OCI-LY1 (cell line): ENCODE results near the gene THUMPD3.

Experiments used
- H2AFZ ChIP-seq: fragments of 200-600 bp; sonication (generic), shearing (Covaris generic); 2 replicates; pipeline ENCODE4 v1.6.0; 2014; ENCODE audit warnings: antibody characterized with exemption, mild to moderate bottlenecking, low read length
- H3F3A ChIP-seq: fragments of 200-600 bp; sonication (generic), shearing (Covaris generic); 2 replicates; pipeline ENCODE4 v1.6.0; 2014; ENCODE audit warnings: mild to moderate bottlenecking, antibody characterized with exemption, low read length, moderate library complexity; ENCODE audit not compliant: insufficient read depth
- H3K27ac ChIP-seq: fragments of 200-600 bp; sonication (generic); 2 replicates; pipeline ENCODE4 v1.5.1; 2014; ENCODE audit warnings: low read length, mixed run types, mild to moderate bottlenecking, low read depth; ENCODE audit not compliant: poor library complexity, severe bottlenecking
- H3K27me3 ChIP-seq: fragments of 200-600 bp; sonication (generic); 2 replicates; pipeline ENCODE4 v1.6.0; 2014; ENCODE audit warnings: antibody characterized with exemption, mild to moderate bottlenecking, low read length, moderate library complexity; ENCODE audit not compliant: insufficient read depth
- H3K36me3 ChIP-seq: fragments of 200-600 bp; sonication (generic); 2 replicates; pipeline ENCODE4 v1.6.1; 2014; ENCODE audit warnings: mild to moderate bottlenecking, antibody characterized with exemption, low read length, moderate library complexity, mixed read lengths; ENCODE audit not compliant: insufficient read depth
- H3K4me1 ChIP-seq: fragments of 200-600 bp; sonication (generic); 2 replicates; pipeline ENCODE4 v1.5.1; 2014; ENCODE audit warnings: mild to moderate bottlenecking, low read length, moderate library complexity; ENCODE audit not compliant: insufficient read depth, severe bottlenecking
- H3K4me2 ChIP-seq: fragments of 200-600 bp; sonication (generic), shearing (Covaris generic); 2 replicates; pipeline ENCODE4 v1.6.1; 2014; ENCODE audit warnings: low read length
- H3K4me3 ChIP-seq: fragments of 200-600 bp; sonication (generic); 2 replicates; pipeline ENCODE4 v1.5.1; 2014; ENCODE audit warnings: low read length, low read depth, mild to moderate bottlenecking, mixed read lengths; ENCODE audit not compliant: poor library complexity, severe bottlenecking
- H3K79me2 ChIP-seq: fragments of 200-600 bp; shearing (Covaris generic); 2 replicates; pipeline ENCODE4 v1.6.1; 2016; ENCODE audit warnings: mixed run types, low read length, mixed read lengths; ENCODE audit not compliant: insufficient read depth
- H3K9ac ChIP-seq: fragments of 200-600 bp; sonication (generic), shearing (Covaris generic); 2 replicates; pipeline ENCODE4 v1.6.1; 2014; ENCODE audit warnings: mild to moderate bottlenecking, low read length, mixed read lengths
- H3K9me2 ChIP-seq: fragments of 200-600 bp; sonication (generic), shearing (Covaris generic); 2 replicates; pipeline ENCODE4 v1.6.1; 2014; ENCODE audit warnings: low read depth, mild to moderate bottlenecking, low read length, mixed read lengths
- H3K9me3 ChIP-seq: fragments of 200-600 bp; shearing (Covaris generic); 2 replicates; pipeline ENCODE4 v1.6.1; 2014; ENCODE audit warnings: low read length, mixed read lengths
- H4K20me1 ChIP-seq: fragments of 200-600 bp; sonication (generic), shearing (Covaris generic); 2 replicates; pipeline ENCODE4 v1.6.0; 2016; ENCODE audit warnings: mild to moderate bottlenecking, low read length; ENCODE audit not compliant: insufficient read depth
- EZH2 ChIP-seq: fragments of 200-600 bp; sonication (generic), shearing (Covaris generic); IDR thresholded peaks from 2 replicates; pipeline ENCODE4 v1.8.0; 2017; ENCODE audit warnings: borderline replicate concordance, mixed run types, mild to moderate bottlenecking, antibody characterized with exemption, low read length, moderate library complexity, mixed read lengths
- TF ChIP-seq, protein P1 (sequence below): fragments of 200-600 bp; sonication (generic), shearing (Covaris generic); IDR thresholded peaks from 2 replicates; pipeline ENCODE4 v1.5.1; 2017; ENCODE audit warnings: mild to moderate bottlenecking, antibody characterized with exemption, low read length, moderate library complexity, mixed read lengths

THUMPD3 gene

GRCh38 chr3:9362731-9363530 lies at the start of gene THUMPD3:
Gene THUMPD3, plus strand, starts transcription at chr3:9363054. Its CDS starts 2,015 bp downstream, at chr3:9365069.
- peaks cover 9% of the 10 kb centered on the region; the same call in 1 of the 2 replicates for H3K79me2 ChIP-seq
- peaks cover 20% of the 10 kb centered on the region for H3K4me1 ChIP-seq
- H3K9me2 ChIP-seq: no peaks in the 10 kb centered on the region
- peaks cover 35% of the 10 kb centered on the region for H3K36me3 ChIP-seq
- H3K9me3 ChIP-seq: no peaks in the 10 kb centered on the region
- H4K20me1 ChIP-seq: no peaks in the 10 kb centered on the region
- H2AFZ ChIP-seq: no peak within 1 kb of the TSS
- no peaks in the 10 kb centered on the region for H3F3A ChIP-seq
- H3K4me2 ChIP-seq: peak within 1 kb of the TSS; percentile 68
- H3K27ac ChIP-seq: peak within 1 kb of the TSS; percentile 65
- TF ChIP-seq, protein P1, sequence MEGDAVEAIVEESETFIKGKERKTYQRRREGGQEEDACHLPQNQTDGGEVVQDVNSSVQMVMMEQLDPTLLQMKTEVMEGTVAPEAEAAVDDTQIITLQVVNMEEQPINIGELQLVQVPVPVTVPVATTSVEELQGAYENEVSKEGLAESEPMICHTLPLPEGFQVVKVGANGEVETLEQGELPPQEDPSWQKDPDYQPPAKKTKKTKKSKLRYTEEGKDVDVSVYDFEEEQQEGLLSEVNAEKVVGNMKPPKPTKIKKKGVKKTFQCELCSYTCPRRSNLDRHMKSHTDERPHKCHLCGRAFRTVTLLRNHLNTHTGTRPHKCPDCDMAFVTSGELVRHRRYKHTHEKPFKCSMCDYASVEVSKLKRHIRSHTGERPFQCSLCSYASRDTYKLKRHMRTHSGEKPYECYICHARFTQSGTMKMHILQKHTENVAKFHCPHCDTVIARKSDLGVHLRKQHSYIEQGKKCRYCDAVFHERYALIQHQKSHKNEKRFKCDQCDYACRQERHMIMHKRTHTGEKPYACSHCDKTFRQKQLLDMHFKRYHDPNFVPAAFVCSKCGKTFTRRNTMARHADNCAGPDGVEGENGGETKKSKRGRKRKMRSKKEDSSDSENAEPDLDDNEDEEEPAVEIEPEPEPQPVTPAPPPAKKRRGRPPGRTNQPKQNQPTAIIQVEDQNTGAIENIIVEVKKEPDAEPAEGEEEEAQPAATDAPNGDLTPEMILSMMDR: no peak
- TF ChIP-seq EZH2: no peak
- H3K4me3 ChIP-seq: peak within 1 kb of the TSS; percentile 73
- H3K9ac ChIP-seq: peak within 1 kb of the TSS; percentile 80
- H3K27me3 ChIP-seq: no peaks in the 10 kb centered on the region

GRCh38 chr3:9314796-9315195 lies 48.1 kb upstream of the THUMPD3 start:
- H3F3A ChIP-seq: no peaks in the 10 kb centered on the region
- H3K9me3 ChIP-seq: no peaks in the 10 kb centered on the region
- H3K27ac ChIP-seq: no peak overlapping the region
- no peaks in the 10 kb centered on the region; the same call in 1 of the 2 replicates for H3K27me3 ChIP-seq
- no peaks in the 10 kb centered on the region for H3K79me2 ChIP-seq
- no peaks in the 10 kb centered on the region for H4K20me1 ChIP-seq
- no peaks in the 10 kb centered on the region for H3K9me2 ChIP-seq
- TF ChIP-seq EZH2: no peak
- TF ChIP-seq, protein P1: no peak
- H3K36me3 ChIP-seq: no peaks in the 10 kb centered on the region
- no peak overlapping the region for H2AFZ ChIP-seq
- H3K4me1 ChIP-seq: no peaks in the 10 kb centered on the region
- H3K9ac ChIP-seq: no peak overlapping the region
- H3K4me3 ChIP-seq: no peak overlapping the region
- H3K4me2 ChIP-seq: no peak overlapping the region

DNA sequence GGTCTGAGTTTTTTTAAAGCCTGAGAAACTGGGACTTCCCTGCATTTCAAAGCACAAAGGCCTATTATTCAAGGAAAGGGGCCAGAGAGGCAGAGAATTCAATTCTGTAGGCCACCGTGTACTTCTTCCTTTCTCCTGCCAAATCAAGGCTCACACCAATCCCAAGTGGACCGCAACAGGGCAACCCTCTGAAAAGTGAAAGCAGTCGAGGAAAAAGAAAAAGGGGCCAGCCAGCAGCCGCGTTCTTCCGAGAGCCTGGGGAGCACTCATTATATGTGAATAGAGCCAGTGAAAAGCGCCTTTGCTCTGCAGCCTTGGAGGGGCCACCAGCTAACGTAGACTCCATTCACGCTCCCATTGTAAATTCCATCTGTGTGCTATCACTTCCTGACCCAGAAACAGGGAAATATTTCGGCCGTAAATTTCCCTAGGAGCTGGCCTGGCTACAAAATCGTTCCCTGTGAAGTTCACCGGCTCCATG lies 45.9 kb upstream of the THUMPD3 start:
- H3K9me2 ChIP-seq: no peaks in the 10 kb centered on the region
- H3K79me2 ChIP-seq: no peaks in the 10 kb centered on the region
- no peaks in the 10 kb centered on the region for H3K4me1 ChIP-seq
- no peak overlapping the region for H2AFZ ChIP-seq
- H3K36me3 ChIP-seq: no peaks in the 10 kb centered on the region
- TF ChIP-seq, protein P1: no peak
- TF ChIP-seq EZH2: no peak
- H3K27ac ChIP-seq: no peak overlapping the region
- H3K4me3 ChIP-seq: no peak overlapping the region
- no peaks in the 10 kb centered on the region for H4K20me1 ChIP-seq
- H3K9me3 ChIP-seq: no peaks in the 10 kb centered on the region
- no peaks in the 10 kb centered on the region for H3F3A ChIP-seq
- no peak overlapping the region for H3K4me2 ChIP-seq
- no peaks in the 10 kb centered on the region; the same call in 1 of the 2 replicates for H3K27me3 ChIP-seq
- no peak overlapping the region for H3K9ac ChIP-seq
